Astrocyte (in vitro differentiated cells and primary cell): ENCODE measurements around the gene SH3BP2.

Experiments
- EZH2 ChIP-seq: IDR thresholded peaks from 2 replicates; pipeline ENCODE4 v1.6.1; 2012; ENCODE audit warnings: mild to moderate bottlenecking, low read length, inconsistent platforms; ENCODE audit not compliant: insufficient read depth
- TF ChIP-seq, protein P1 (sequence below): IDR thresholded peaks from 2 replicates; pipeline ENCODE4 v1.5.1; 2011; ENCODE audit warnings: low read depth, mild to moderate bottlenecking, inconsistent platforms, low read length, moderate library complexity; ENCODE audit not compliant: insufficient read depth

DNA sequence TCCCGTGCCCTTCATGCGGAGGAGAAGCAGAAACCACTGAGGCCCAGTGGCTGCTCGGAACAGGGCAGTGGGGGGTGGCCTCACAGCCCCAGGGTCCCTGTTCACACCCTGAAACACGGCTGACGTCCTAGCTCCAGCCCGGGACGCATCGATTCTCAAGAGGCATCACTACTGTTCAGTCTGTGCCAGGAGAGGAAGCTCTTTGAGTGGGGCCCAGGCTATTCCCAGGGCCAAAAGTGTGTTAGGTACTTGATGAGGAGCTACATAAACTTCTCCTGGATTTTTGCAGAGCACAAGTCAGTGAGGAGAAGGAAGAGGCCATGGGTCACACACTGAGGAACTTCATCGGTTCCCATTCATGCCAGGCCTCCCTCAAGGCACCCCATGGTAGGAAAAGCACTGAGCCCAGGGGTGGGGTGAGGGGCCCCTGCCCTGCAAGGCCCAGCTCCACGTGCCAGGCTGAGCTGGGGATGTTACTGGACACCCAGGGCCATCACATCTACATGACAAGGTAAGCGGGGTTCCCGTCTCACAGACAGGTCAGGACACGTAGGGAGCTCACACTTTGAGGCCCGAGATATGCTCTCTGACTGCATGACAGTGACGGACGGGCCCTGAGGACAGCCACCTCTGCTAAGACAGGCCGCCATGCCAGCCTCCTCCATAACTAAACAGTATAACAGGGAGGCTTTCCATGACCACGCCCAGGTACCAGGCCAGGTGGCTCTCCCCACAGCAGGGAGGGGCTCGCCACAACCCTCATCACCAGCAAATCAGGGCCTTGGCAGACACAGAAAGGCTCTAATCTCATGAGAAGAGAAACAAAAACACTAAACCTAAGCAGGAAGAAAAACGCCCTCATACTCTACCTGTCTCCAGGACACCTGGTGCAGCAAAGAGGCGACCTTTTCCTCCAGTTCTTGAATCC is 49.1 kb upstream of the SH3BP2 start:
- TF ChIP-seq, protein P1, sequence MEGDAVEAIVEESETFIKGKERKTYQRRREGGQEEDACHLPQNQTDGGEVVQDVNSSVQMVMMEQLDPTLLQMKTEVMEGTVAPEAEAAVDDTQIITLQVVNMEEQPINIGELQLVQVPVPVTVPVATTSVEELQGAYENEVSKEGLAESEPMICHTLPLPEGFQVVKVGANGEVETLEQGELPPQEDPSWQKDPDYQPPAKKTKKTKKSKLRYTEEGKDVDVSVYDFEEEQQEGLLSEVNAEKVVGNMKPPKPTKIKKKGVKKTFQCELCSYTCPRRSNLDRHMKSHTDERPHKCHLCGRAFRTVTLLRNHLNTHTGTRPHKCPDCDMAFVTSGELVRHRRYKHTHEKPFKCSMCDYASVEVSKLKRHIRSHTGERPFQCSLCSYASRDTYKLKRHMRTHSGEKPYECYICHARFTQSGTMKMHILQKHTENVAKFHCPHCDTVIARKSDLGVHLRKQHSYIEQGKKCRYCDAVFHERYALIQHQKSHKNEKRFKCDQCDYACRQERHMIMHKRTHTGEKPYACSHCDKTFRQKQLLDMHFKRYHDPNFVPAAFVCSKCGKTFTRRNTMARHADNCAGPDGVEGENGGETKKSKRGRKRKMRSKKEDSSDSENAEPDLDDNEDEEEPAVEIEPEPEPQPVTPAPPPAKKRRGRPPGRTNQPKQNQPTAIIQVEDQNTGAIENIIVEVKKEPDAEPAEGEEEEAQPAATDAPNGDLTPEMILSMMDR = no peak
- no peak for TF ChIP-seq EZH2
